ENCODE data around the gene PXN.

The PXN gene

GRCh38 chr12:120265473-120266179, at the start of gene PXN:
PXN (minus strand) TSS chr12:120265730; CDS start chr12:120265629, 101 bp downstream.
- no peaks in the 10 kb centered on the region for H3K9me3 ChIP-seq (ENCODE audit: control insufficient read depth, insufficient read depth, low read length)
- peaks cover 12% of the 10 kb centered on the region for H3K36me3 ChIP-seq (ENCODE audit: insufficient read depth, low read length)
- peak within 1 kb of the TSS; percentile 80 for H3K9ac ChIP-seq (ENCODE audit: low read depth, low read length)
- H3K4me1 ChIP-seq (ENCODE audit: insufficient read depth, low read length), result peaks cover 29% of the 10 kb centered on the region

- Histone ChIP-seq H3K9me3 (ENCODE audit: control insufficient read depth, insufficient read depth, low read length) (no peaks in the 10 kb centered on the region), H3K36me3 (ENCODE audit: insufficient read depth, low read length) (no peaks in the 10 kb centered on the region), H3K4me1 (ENCODE audit: insufficient read depth, low read length) (no peaks in the 10 kb centered on the region), H3K9ac (ENCODE audit: low read depth, low read length) (no peak overlapping the region)
Measured at GRCh38 chr12:120314220-120314619, 48.7 kb upstream of the PXN start.

DNA sequence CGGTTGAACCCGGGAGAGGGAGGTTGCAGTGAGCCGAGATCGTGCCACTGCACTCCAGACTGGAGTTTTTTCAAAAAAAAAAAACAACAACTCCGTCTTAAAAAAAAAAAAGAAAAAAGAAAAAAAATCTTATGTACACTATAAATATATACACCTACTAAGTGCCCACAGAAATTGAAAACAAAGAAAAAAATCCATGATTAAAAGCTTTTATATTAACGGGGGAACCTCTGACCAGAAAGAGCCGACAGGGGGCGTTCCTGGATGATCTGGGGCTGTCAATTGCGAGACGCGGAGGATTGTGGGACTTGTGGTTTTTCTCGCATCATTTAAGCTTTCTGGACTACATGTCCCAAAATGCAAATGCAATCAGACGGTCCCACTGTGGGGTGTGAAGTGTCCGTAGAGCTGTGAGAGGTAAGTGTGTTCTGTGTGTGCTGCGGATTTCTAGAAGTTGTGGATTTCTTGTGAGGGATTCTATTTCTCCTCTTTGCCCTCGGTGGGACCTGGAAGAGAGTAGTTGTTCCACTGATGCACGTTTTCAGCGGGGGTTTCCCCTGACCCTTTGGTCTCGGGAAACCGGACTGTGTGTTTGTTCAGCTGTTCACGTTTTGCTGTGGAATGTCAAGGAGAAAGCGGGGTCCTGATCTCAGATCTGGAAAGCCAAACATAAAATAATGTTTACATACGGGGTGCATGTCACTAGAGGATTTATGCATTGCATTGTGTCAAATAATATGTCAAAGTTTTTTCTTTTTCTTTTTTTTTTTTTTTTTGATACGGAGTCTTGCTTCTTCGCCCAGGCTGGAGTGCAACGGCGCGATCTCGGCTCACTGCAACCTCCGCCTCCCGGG, 36.7 kb upstream of the PXN start, which contains the start of gene SIRT4:
Gene SIRT4 (plus strand): TSS at position 360 of the 854 bp plus-strand sequence. CDS start 1,241 bp downstream, outside the sequence.
- H3K9me3 ChIP-seq (ENCODE audit: control insufficient read depth, insufficient read depth, low read length), result no peaks in the 10 kb centered on the region
- no peaks in the 10 kb centered on the region for H3K36me3 ChIP-seq (ENCODE audit: insufficient read depth, low read length)
- H3K4me1 ChIP-seq (ENCODE audit: insufficient read depth, low read length), result no peaks in the 10 kb centered on the region
- peak within 1 kb of the TSS; percentile 75 for H3K9ac ChIP-seq (ENCODE audit: low read depth, low read length)

DNA sequence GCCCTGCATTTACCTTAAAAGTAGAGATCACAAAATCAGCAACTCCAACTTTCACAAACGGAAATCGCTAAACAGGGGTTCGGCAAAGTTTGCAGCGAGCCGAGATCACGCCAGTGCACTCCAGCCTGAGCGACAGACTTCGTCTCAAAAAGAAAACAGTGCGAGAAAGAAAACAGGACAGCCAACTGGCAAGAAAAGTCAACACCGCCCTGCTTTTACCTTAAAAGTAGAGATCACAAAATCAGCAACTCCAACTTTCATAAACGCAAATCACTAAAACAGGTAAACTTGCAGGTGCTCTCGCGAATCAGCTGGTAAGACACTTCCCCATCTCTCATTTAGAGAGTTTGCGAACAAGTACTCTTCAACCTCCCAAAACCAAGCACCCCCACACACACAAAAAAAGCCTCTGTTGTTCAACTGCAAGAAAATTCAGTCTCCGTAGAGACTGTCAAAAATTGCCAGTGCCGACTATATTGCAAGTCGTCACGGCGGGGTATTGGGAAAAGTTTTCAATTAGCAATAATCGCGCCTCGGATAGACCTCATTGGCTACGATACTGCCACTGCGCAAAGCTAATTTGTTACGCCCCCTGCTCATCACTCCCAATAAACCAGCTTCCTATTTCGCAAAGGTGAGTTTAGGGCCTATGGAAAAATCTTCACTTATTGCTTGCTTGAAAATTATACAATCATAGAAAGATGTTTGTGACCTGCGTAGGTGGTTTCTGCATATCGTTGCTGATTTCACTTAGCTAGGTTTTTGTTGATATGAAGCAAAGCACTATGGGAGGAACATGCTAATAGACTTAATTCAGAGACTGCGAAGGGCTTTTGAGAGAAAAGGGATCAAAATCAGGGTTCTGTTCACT, 27.4 kb upstream of the PXN start, which contains the start of gene RNU4-1:
Gene RNU4-1 (minus strand): TSS at position 577 of the 871 bp plus-strand sequence.
- H3K9ac ChIP-seq (ENCODE audit: low read depth, low read length), result peak within 1 kb of the TSS; percentile 58
- no peaks in the 10 kb centered on the region for H3K36me3 ChIP-seq (ENCODE audit: insufficient read depth, low read length)
- no peaks in the 10 kb centered on the region for H3K9me3 ChIP-seq (ENCODE audit: control insufficient read depth, insufficient read depth, low read length)
- peaks cover 7% of the 10 kb centered on the region; the same call in 1 of the 2 replicates for H3K4me1 ChIP-seq (ENCODE audit: insufficient read depth, low read length)

GRCh38 chr12:120292411-120292660, 26.8 kb upstream of the PXN start:
- Histone ChIP-seq H3K4me1 (ENCODE audit: insufficient read depth, low read length) (peaks cover 7% of the 10 kb centered on the region; the same call in 1 of the 2 replicates), H3K9me3 (ENCODE audit: control insufficient read depth, insufficient read depth, low read length) (no peaks in the 10 kb centered on the region), H3K36me3 (ENCODE audit: insufficient read depth, low read length) (no peaks in the 10 kb centered on the region), H3K9ac (ENCODE audit: low read depth, low read length) (peak overlapping the region; percentile 58)

DNA sequence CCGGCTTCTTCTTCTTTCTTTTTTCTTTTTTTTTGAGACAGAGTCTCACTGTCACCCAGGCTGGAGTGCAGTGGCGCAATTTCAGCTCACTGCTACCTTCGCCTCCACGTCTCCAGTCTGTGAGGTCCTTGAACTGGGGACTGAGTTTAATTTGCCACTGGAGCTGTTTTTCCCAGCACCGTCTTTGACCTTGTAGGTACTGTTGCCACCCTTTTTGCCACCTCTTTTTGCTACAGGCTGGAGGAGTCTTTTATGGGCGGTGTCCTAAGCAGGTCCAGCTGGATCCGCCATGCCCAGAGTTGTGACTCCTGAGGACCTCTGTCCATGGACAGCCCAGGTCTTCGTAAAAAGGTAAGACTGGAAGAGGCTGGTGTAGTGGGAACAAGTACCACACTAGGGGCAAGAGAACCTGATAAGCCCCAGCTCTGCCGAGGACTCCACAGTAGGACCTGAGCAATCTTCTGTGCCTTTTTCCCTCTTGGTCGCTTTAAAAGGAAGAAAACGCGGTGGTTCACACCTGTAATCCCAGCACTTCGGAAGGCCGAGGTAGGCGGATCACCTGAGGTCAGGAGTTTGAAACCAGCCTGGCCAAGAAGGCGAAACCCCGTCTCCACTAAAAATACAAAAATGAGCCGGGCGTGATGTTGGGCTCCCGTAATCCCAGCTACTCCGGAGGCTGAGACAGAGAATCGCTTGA, 25.2 kb upstream of the PXN start:
- H3K4me1 ChIP-seq (ENCODE audit: insufficient read depth, low read length), result peaks cover 7% of the 10 kb centered on the region; the same call in 1 of the 2 replicates
- H3K9ac ChIP-seq (ENCODE audit: low read depth, low read length), result peak overlapping the region; percentile 53
- no peaks in the 10 kb centered on the region for H3K9me3 ChIP-seq (ENCODE audit: control insufficient read depth, insufficient read depth, low read length)
- H3K36me3 ChIP-seq (ENCODE audit: insufficient read depth, low read length), result no peaks in the 10 kb centered on the region

GRCh38 chr12:120287491-120287890, 22.0 kb upstream of the PXN start:
- Histone ChIP-seq H3K9ac (ENCODE audit: low read depth, low read length) (no peak overlapping the region), H3K9me3 (ENCODE audit: control insufficient read depth, insufficient read depth, low read length) (no peaks in the 10 kb centered on the region), H3K4me1 (ENCODE audit: insufficient read depth, low read length) (no peaks in the 10 kb centered on the region), H3K36me3 (ENCODE audit: insufficient read depth, low read length) (no peaks in the 10 kb centered on the region)

GRCh38 chr12:120286768-120287490, 21.4 kb upstream of the PXN start:
- H3K9ac ChIP-seq (ENCODE audit: low read depth, low read length), result no peak overlapping the region
- no peaks in the 10 kb centered on the region for H3K9me3 ChIP-seq (ENCODE audit: control insufficient read depth, insufficient read depth, low read length)

DNA sequence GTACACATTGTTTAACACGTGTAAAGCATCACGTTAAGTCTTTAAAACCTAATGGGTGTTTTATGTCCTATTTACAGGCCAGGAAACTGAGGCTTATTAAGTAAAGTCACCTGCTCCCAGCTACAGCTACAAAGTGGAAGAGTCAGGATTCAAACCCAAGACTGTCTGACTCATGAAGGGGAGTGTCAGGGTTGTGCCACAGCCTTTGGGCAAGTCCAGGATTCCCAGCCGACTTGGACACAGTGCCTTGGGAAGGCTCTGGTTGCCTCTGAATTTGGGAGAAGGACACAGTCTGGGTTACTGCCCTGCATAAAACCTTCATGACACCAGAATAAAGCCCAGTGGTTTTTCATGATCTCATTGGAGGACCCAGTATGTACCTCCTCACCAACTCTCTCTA, 18.9 kb upstream of the PXN start:
- Histone ChIP-seq H3K36me3 (ENCODE audit: insufficient read depth, low read length) (no peaks in the 10 kb centered on the region), H3K9ac (ENCODE audit: low read depth, low read length) (no peak overlapping the region), H3K9me3 (ENCODE audit: control insufficient read depth, insufficient read depth, low read length) (peaks cover under 1% of the 10 kb centered on the region; the same call in 1 of the 2 replicates), H3K4me1 (ENCODE audit: insufficient read depth, low read length) (no peaks in the 10 kb centered on the region)

More at GRCh38 chr12:120286768-120287490, 21.4 kb upstream of the PXN start:
- H3K4me1 ChIP-seq (ENCODE audit: insufficient read depth, low read length), result no peaks in the 10 kb centered on the region
- H3K36me3 ChIP-seq (ENCODE audit: insufficient read depth, low read length), result no peaks in the 10 kb centered on the region

DNA sequence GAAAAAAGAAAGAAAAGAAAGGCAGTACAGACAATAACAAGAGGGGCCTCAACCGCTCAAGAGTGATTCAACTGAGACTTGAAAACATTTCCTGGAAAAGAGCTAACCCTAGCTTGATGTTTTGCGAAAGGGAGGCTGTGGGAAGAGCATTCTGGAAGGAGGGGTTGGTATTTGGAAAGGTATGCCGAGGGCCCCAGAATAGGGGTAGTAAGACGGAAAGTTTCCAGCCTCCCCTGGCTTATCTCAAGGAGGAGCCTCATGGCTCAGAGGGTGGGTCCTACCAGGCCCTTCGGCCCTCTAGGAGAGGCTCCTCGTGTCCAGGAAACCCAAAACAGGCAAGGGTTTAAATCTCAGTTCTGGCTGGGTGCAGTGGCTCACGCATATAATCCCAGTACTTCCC, 17.8 kb upstream of the PXN start:
- no peaks in the 10 kb centered on the region for H3K36me3 ChIP-seq (ENCODE audit: insufficient read depth, low read length)
- H3K9me3 ChIP-seq (ENCODE audit: control insufficient read depth, insufficient read depth, low read length), result peaks cover 5% of the 10 kb centered on the region; the same call in 1 of the 2 replicates
- no peaks in the 10 kb centered on the region for H3K4me1 ChIP-seq (ENCODE audit: insufficient read depth, low read length)
- no peak overlapping the region for H3K9ac ChIP-seq (ENCODE audit: low read depth, low read length)

DNA sequence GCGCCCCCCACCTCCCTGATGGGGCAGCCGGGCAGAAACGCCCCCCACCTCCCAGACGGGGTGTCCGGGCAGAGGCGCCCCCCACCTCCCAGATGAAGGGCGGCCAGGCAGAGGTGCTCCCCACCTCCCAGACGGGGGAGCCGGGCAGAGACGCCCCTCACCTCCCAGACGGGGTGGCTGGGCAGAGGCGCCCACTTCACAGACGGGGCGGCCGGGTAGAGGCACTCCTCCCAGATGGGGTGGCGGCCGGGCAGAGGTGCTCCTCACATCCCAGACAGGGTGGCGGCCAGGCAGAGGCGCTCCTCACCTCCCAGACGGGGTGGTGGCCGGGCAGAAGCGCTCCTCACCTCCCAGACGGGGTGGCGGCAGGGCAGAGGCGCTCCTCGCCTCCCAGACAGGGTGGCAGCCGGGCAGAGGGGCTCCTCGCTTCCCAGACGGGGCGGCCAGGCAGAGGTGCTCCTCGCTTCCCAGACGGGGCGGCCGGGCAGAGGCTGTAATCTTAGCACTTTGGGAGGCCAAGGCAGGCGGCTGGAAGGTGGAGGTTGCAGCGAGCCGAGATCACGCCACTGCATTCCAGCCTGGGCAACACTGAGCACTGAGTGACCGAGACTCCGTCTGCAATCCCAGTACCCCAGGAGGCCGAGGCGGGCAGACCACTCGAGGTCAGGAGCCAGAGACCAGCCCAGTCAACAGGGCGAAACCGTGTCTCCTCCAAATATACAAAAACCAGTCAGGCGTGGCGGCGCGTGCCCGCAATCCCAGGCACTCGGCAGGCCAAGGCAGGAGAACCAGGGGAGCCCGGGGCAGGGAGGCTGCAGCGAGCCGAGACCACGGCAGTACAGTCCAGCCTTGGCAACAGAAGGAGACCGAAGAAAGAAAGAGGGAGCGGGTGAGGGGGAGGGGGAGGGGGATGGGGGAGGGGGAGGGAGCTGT, 12.9 kb upstream of the PXN start:
- no peaks in the 10 kb centered on the region for H3K4me1 ChIP-seq (ENCODE audit: insufficient read depth, low read length)
- H3K9me3 ChIP-seq (ENCODE audit: control insufficient read depth, insufficient read depth, low read length), result peaks cover 5% of the 10 kb centered on the region; the same call in 1 of the 2 replicates
- H3K36me3 ChIP-seq (ENCODE audit: insufficient read depth, low read length), result no peaks in the 10 kb centered on the region
- no peak overlapping the region for H3K9ac ChIP-seq (ENCODE audit: low read depth, low read length)

- peaks cover 5% of the 10 kb centered on the region; the same call in 1 of the 2 replicates for H3K9me3 ChIP-seq (ENCODE audit: control insufficient read depth, insufficient read depth, low read length)
- no peaks in the 10 kb centered on the region for H3K36me3 ChIP-seq (ENCODE audit: insufficient read depth, low read length)
- no peaks in the 10 kb centered on the region for H3K4me1 ChIP-seq (ENCODE audit: insufficient read depth, low read length)
- no peak overlapping the region for H3K9ac ChIP-seq (ENCODE audit: low read depth, low read length)
Measured at GRCh38 chr12:120276734-120277133, 11.2 kb upstream of the PXN start.

Measured in ES-I3 (cell line).